GM19467 (cell line): ENCODE results near the gene PAX9.

ENCODE experiments used
- ATAC-seq: cut with Tn5 transposase; IDR thresholded peaks from one replicate; pipeline ENCODE4 v1.9.1; 2021; ENCODE audit warnings: mild to moderate bottlenecking, moderate library complexity; ENCODE audit not compliant: unreplicated experiment

The PAX9 gene

DNA sequence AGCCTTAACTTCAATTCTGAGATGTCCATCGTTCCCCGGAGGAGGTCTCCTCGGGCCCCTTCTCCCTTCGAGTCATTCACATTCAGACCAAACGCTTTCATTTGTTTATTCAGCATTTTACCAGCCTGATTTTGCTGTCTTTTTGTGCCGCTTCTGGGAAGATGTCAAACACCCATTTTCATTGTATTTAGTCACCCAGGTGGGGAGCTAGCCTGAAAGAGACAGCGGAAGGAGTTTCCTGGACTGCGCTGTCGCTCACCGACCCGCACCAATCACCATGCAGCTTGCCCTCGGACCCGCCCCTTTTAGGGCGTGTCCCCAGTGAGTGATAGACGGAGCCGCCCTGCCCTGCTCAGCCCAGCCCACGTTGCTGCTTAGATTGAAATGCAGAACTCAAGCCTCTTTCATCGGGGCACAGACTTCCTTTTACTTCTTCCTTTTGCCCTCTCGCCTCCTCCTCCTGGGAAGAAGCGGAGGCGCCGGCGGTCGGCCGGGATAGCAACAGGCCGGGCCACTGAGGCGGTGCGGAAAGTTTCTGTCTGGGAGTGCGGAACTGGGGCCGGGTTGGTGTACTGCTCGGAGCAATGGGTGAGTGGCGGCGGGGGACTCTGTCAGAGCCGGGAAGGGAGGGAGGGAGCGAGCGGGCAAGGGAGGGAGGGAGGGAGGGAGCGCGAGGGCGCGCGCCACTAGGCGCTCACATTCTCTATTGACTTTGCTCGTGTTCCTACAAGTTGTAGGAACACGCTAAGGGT, at the start of gene PAX9:
Gene PAX9 (plus strand): TSS at position 355 of the 752 bp plus-strand sequence. CDS start 230 bp downstream, at position 585.
- ATAC-seq, result peak; percentile 63

DNA sequence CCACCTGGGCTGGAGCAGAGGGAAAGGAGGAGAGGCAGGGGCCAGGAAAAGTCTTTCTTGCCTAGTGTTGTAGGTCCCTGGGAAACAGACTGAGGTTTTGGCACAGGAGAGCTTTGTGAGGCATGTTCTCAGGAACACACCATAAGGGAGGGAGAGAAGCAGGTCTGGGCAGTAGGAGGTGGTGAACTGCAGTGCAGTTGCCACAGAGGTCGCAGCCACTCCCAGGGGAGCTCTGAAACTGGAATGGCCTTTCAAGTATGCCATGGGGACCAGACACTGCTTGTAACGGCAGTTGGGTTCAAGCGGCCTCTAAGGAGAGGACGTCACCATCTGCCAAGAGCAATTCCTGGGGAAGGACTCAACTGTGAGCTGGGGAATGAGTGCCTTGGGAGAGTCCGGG, 43.8 kb upstream of the PAX9 start:
- ATAC-seq, result no peak

DNA sequence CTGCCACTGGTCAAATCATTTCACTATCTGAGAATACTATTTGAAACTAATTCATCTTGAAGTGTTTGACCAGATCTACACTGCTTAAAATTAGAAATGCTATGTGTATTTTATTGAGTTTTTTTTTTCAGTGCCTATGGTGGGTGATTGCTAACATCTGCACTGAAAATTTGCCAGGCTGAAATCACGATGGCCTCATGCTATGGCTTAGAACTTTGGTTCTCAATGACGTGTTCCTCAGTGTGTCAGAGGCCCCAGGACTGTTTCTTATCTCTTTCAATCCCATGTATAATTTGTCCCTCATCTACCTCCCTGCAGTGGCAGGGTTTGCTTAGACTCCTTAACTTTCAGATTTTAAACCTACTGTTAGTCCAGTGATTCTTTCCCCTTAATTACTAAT, 43.0 kb upstream of the PAX9 start:
- no peak for ATAC-seq

DNA sequence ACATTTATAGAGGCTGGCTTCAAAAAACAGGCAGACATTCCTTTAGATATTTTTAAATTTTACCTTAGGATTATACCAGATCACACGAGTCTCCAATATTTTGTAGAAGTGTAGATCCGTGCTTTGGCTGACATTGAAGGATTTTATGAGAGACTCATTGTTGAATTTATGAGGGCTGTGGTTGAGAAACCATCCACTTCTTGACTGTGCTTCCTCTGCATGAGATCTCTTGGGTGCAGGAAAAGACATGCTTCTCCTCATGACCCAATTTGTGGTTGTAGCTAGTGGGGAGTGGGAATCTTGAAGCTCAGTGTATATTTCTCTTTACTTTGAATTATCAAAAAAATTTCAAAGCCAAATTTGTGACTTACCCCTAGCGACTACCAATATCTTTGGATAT, 42.5 kb upstream of the PAX9 start:
- ATAC-seq, result no peak

DNA sequence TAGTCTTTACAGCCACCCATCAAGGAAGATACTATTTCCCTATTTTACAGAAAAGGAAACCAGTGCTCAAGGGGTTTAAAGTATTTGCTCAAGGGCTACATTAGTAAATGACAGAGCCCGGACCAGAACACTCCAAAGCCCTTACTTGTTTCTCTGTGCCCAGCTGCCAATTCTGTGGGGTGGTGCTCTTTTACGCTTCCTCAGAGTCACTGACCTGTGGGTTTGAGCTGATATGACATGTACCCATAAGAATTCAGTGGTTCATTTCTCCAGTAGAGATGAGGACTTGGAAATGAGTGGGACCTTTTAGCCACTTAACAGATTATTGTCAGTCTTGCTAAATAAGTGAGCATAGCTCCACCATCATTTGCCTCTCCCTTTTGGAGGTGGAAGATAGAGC, 41.8 kb upstream of the PAX9 start:
- ATAC-seq, result no peak

DNA sequence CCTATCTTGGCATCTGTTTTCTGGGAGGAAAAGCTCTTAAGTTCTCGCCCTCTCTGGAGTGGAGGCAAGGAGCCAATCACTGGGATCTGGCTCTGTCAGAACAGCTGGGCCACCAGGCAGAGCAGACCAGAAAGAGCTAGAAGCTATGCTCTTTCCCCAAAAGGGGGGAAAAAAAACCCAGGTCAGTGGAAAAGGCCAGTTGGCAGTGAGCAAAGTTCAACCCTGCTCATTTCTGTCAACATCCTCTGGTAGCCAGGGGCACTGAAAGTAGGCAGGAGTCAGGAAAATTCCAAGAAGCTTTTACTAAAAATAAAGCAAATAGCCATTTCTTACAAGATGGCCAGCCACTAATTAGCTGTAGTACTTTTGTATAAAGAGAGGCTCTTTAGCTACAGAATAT, 36.6 kb upstream of the PAX9 start:
- ATAC-seq, result no peak

DNA sequence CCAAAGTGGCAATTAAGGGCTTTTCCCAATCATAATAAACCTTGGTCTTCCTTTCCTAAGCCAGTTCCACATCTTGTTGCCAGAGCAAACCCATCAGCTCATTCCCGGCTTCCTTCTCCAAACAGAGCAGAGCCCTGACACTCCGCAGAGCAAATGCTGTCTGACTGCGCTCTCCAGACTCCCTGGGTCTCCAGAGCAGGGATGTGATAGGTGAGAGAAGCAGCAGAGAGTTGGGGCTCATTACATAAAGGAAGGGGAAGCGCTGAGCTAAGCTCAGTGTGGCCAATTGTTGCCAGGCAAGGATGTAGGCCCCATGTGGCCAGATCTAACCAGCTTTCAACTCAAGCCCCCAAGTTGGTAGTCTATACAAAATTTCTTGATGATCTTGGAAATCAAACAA, 36.2 kb upstream of the PAX9 start:
- no peak for ATAC-seq

DNA sequence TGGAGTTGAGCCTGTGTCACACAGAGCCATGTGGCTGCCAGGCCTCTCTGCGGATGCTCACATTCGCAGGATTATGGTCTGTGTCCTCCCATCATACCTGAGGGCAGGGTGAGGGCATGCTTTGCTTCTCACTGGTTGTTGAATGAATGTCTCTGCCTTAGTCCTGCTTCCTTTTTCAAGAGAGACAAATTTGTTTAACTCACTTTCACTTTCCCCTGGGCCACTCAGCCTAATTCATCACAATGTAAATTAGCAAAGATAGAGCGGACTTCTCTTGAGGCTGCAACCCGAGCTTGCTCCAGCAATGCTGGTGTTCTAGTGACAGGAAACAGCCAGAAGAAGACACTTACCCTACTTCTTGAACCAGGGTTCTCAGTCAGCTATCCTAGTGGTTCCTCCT, 35.5 kb upstream of the PAX9 start:
- no peak for ATAC-seq

DNA sequence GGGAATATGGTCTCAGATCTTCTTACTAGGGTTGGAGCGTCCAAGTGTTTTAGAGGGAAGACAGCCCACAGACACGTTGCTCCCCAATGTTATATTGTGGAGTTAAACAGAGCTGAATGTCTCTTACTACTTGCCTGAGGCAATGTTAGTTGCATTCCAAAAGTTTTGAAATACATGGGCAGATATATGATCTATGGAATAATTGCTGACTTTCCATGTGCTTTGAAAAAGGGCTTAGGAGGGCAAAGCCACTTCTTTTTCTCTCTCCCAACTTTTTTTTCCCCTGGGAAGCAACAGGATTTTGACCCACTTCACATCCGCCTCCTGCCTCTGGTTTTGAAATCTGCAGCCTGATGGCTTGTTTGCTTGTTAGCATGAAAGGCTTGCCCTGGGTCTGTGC, 33.7 kb upstream of the PAX9 start:
- no peak for ATAC-seq

DNA sequence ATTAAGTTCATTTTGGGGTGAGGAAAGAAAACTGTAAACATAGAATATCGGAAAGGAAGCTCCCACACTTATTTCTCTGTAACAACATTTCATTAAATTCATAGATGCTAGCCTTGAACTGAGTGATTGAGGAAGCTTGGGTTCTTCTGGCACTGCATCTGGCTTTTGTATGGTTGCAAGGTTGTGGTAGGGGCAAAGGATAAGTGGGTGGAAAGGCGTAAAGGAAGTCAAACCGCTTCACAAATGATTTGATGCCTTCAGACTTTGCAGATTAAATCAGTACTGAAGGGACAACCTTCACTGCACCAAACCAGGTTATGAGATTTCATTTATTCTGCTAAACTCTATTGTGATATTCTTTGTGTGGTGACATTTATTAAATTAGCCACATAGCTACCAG, 28.1 kb upstream of the PAX9 start:
- no peak for ATAC-seq

DNA sequence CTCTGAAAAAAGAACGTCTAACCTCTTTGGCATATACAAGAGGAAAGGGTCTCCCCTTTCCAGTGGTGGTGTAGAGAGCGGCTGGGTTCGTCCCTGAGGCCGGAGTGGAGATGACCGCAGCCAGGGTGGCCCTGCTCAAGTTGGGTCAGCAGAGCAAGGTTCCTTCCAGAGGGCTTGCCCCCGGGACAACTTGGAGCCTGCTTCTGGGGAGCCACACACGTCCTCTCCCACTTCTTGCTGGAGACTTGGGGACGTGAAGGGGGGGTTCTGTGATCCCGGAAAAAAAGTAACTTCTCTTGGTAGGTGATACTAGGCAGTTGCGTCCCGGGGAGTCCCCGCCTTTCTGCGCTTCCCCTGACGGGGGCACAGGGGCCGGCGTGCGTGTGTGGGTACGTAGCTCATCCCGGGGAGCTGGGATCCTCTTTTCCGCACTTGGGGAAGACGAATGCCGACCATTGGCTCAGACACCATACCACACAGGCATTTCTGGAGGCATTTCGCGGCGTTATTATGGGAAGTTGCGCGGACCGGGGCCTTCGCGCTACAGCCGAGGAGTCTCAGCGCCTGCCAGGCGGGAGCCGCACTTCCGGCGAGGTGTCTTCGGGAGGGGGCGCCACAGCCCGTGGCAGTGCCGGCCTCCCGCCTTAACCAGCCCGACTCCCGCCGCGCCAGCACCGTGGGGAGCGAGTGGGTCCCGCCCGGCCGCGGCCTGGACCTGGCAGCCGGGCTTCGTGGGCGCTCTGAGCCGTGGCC, 14.8 kb upstream of the PAX9 start:
- no peak for ATAC-seq

DNA sequence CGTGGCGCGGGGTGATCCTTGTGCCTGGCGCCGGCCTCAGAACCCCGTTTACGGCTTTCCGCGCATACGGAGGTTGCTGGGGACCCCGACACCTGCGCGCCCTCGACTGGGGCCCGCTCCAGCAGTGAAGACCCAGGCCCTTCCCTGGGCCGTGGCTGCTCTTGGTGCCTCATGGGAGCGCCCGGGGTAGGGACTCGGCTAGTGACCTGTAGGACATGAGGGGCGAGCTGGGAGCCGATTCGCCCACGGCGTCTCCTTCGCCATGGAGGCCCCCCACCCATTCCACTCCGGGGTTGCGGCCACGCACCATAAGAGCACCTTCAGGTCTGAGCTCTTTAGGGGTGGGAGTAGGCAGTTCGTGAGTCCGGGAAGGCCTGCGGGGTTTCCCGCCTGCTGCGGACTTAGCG, 14.2 kb upstream of the PAX9 start:
- no peak for ATAC-seq

DNA sequence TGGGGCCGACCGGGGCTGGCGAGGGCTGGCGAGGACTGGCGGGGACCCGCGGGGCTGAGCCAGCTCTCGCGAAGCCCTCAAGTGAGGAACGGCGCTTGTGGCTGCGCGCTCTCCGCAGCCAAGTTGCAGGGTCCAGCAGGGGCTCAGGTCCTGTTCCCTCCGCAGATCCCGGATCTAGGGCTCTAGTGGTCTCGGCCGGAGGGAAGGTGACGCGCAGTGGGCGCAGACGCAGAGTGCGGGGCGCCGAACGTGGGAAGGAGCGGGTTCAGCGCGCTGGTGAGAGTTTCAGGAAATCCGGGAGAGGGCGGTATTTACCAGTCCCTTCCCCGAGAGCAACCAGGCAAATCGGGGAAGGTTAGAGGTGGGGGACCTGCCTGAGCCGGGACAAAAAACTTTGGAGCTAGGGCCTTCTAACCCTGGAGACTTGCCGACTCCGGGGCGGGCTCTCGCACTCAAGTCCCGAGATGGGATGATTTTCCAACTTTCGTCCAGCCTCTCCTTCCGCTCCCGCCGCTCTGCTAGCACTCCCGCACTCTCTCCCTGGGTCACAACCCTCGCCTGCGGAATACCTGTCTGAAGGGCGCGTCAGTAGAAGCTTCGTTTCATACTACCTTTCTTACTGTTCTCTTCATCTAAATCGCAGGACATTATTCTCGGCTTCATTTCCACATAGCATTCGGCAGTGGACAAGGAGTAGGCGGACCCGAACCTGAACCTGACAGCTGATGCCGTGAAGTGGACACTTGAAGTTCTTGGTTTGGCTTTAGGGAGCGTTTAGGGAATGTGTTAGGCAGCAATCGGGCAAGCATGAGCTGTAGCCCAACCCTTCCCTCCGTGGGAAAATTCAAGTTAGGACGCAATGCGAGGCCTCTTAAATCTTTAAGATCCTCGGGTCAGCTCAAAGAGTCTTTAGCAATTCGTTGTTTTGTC, 13.6 kb upstream of the PAX9 start:
- no peak for ATAC-seq

DNA sequence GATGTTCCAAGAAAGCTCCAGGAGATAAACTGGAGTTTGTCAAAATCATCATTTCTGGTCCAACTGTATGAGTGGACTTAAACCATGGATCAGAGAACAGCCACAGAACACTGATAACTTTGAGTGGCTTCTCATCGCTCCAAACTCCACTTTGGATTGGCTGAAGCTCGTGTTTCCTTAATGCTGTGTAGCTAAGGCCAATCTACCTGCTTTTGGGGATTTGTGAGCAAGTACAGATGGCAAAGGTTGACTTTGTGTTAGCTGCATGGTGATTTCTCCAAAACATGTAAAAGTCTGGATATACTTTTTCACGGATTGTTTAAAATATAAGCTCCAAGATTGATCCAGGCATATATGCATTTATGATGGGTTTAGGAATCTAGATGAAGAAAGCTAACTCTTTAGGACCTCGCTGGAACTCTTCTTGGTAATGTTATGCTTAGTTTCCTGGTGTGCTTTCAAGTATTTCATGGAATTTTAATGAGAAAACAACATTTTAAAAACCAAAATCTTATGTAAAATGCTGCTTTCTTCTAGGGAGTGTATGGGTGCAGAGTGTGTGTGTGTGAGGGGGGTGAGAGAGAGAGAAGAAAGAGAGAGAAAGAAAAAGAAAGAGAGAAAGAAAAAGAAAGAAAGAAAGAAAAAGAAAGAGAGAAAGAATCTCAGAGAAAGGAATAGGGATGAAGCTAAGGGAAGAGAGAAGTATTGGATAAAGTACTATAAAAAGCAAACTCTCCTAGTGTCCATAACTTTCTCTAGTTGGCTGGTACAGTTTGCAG, 11.6 kb upstream of the PAX9 start:
- ATAC-seq, result no peak

DNA sequence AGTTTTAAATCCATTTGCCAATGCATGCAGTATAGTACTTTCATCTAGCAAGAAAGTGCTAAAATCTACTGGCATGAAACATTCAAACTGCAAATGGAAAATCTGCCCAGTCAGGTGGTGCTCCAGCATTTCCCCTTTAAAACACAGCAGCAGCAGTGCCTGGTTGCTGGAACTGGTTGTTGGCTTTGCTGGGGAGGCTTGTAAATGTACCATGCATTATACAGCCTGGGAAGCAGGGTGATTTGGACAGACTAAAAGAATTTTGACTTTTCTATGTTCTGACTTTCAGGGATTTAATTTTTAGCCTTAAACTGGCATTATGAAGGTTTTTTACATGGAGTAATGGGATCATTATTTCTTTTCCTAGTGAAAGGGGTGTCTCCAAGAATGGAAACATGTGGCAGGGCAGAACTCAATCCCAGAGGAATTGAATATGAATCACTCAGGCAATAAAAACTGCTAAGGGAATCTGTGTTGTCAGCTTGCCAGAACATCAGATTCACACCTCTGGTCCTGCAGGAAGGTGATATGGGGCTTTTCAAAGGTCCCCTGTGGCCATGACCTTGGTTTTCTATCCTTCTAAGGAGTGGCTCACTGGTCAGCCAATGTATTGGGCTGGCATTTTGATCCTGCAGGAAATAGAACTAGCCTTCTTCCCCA, 9.0 kb upstream of the PAX9 start:
- ATAC-seq, result no peak

DNA sequence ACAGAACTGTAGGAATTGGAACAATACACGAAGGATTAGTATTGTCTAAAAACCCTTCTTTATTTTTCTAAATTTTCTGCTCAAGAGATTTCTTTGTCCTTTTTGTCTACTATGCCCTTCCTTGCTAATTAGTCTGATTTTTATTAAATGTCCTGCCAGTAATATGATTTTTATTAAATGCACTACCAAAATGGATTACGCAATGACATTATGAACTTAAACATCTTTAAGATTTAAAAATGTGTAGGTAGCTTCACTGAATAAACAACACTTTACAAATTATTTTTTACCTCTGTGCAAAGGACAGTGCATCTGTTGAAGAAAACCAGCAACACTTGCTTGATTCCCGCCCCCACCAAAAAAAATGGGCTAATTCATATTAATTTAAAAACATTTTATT, 8.2 kb upstream of the PAX9 start:
- no peak for ATAC-seq

DNA sequence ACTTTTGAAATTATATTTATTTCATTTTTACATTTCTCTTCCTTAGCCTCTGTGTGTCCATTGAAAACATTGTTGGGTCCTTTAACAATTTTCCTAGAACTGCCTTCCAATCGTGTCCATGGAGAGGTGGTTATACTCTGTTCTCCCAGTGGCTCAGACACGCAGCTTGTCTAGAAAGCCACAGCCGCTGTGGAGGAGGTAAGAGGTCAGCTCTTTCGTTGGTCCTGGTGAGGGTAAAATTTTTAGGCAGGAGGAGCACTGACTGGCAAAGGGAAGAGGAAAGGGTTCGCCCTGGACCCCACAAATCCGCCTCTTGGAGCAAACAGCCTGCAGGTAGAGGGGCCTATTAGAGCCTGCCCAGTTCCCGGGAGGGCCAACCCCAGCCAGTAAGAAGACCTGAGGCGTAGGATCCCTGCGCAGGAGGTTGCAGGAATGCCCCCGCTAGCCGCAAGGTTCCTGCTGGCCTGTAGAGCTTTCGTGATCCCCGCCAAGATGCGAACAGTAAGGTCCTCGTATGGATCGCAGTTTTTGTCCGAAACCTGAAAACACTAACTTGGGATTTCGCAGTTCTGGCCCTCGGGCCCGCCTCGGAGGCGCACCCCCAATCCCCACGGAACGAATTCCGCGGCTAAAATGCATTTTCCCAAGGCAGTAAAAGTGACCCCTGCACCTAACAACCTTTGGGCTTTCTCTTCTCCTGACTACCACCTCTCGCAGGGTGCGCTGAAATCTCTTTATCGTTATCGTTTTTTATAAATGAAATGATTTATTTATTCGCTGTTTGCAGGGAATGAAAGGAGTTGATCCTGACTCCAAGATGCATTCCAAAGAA, 7.5 kb upstream of the PAX9 start:
- ATAC-seq, result no peak

DNA sequence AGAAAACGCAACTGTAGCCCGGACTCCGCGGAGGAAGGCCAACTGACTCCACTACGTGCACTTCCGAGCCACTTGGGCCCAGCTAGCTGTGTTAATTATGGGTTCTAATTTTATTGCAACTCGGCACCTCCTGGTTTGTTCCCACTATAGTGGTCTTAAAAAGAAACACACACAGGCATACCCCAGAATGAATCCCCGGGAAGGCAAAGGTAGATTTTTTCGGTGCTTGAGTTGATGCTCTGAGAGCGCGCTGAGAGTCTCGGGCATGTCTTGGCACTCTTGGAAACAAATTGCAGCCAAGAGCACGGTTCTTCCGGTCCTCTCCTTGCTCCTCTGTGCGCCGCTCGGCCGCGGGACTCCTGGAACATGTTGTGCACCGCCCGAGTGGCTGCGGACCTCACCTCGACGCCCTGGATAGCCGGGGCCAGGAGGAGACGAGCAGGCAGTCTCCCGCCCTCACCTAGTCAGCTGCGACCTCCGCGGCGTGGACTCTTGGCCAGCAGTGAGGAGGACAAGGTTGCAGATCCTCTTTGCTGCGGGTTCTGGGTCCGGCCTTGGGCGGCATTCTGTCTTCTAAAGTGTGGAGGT, 6.8 kb upstream of the PAX9 start:
- no peak for ATAC-seq

DNA sequence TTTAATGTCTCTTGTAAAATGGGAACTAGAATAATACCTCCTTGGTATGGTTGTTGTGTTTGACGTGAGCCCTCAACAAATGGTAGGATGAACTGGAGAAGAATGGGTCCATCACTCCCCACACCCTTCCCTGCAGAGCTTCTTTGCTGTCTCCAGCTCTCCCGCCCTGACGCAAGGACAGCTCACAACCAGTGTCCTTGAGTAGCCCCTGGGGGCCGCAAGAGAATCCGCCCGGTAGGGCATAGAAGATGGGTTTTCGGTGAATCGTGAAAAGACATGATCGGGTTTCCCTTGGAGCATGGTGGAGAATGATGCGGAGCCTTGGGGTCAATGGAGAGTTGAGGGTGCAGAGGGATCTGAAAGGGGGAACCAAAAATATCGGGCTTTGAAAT, 6.1 kb upstream of the PAX9 start:
- no peak for ATAC-seq
